Posterior vena cava (tissue), 2 donors: Measurements from ENCODE around the gene SH3BP5. TPM values are rescaled to one million over a fixed set of nuclear protein-coding genes. Genes with fewer than 3 reads are reported as not detected.

Source experiments
- total RNA-seq, 2 donors: library from RNA; stranded (reverse); fragmentation: NEBNext Ultra II Directional; extraction: Animal tissue kit (Norgen Biotek cat#: 25700); gene quantifications; one replicate each; pipeline ENCODE4 v1.2.1, GENCODE V29; 2021
- donor health status: DM: yes; HTN: yes; CAD: no.
- donor health status: DM: yes; HTN: yes; CAD: no.

SH3BP5 gene
- total RNA-seq, 2 donors from 2014 or later = 67.9 to 105 TPM

Other genes starting within 250 kb of the SH3BP5 start
- 10 to 100 TPM; 28.8 to 30.3 TPM for gene RBSN, start 233.4 kb downstream of the SH3BP5 start, total RNA-seq
- gene CAPN7, start 126.3 kb downstream of the SH3BP5 start, total RNA-seq = 10 to 100 TPM; 28.4 to 39.5 TPM
- gene METTL6, start 95.0 kb upstream of the SH3BP5 start, total RNA-seq = 10 to 100 TPM; 10.6 to 11.1 TPM
- gene EAF1, start 95.0 kb upstream of the SH3BP5 start, total RNA-seq = 10 to 100 TPM; 15.3 to 16.7 TPM
- 1 to 10 TPM; 2.2 to 2.8 TPM for gene COLQ, start 189.1 kb upstream of the SH3BP5 start, total RNA-seq